Stimulated activated CD4-positive, alpha-beta T cell treated with anti-CD3 and anti-CD28 coated beads, Interleukin-4, amount 100 ng/mL, for 48 hours (primary cell): ENCODE measurements around the gene ELANE.
A peak's percentile ranks its signal among the peaks of the same experiment; 100 is the strongest.
"Not testable (repeated sequence)": the region's sequence is repeated elsewhere in the genome, so short reads cannot be mapped to it uniquely, and the experiment has no call there.

Experiments used
- DNase-seq, 2 donors: peaks; one replicate each; pipeline ENCODE4 v3.0.0-alpha.2; 2020; ENCODE audit warnings: low read depth in 2 of 2

ELANE gene

DNA sequence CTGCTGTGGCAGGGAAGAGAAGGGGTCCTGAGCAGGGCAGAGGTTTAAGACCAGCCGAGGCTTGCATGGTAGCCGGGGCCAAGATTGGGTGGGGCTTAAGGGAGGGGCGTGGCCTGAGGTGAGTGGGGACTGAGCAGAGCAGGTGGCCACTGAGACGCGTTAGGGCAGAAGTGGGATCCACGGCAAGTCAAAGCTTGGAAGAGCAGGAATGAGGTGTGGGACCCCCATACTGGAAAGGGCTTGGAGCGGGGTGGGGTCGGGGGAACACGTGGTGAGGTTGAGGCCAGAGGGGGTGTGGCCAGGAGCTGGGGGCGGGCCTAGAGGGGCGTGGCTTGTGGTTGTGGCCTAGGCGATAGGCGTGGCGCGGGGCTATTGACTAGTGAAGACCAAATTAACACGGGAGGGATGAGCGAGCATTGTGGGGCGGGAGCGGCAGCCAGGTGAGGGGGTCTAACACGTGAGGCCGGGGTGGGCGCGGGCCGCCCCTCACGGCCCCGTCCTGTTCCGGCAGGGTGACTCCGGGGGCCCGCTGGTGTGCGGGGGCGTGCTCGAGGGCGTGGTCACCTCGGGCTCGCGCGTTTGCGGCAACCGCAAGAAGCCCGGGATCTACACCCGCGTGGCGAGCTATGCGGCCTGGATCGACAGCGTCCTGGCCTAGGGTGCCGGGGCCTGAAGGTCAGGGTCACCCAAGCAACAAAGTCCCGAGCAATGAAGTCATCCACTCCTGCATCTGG is 10.6 kb downstream of the ELANE start:
- DNase-seq = peak; percentile 74 to 81

DNA sequence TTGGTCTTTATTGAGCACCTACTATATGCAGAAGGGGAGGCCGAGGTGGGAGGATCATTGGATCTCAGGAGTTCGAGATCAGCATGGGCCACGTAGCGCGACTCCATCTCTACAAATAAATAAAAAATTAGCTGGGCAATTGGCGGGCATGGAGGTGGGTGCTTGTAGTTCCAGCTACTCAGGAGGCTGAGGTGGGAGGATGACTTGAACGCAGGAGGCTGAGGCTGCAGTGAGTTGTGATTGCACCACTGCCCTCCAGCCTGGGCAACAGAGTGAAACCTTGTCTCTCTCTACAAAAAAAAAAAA is 11.2 kb downstream of the ELANE start:
- DNase-seq = no peak

DNA sequence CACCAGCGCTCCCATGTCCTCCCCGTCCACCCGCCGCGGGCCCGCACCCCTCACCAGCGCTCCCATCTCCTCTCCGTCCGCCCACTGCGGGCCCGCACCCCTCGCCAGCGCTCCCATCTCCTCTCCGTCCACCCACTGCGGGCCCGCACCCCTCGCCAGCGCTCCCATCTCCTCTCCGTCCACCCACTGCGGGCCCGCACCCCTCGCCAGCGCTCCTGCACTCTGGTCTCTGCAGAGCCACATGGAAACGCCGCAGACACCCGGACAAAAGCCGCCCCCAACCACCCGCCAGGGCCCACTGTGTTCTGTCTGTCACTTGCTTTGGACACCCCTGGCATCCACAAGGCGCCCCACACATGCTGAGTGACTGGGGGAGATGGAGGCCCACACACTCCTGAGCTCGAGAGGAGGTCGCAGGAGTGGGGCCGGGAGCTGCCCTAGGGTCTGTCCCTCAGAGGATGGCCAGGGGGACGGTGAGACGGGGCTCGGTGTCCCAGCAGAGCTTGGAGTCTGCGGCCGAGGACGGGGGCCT is 14.7 kb downstream of the ELANE start:
- no peak for DNase-seq

DNA sequence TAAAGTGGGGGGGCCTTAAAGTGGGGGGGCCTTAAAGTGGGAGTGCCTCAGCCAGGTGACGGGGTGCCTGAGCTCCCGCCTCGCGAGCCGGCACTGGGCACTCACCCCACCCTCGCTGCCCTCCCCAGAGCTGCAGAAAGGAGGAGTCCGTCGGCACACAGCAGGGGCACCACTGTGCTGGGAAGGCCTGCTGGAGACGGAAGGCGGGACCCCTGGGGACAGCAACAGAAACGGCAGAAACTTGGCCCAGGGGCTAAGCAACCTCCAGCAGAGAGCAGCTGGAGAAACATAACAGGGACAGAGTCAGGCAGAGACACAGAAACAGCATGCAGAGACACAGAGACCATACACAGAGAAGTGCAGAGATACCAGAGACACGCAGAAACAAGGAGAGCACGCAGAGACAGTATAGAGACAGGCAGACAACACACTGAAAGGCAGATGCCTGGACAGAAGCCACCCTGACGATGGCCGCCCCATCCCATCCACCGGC is 15.2 kb downstream of the ELANE start:
- DNase-seq = no peak

DNA sequence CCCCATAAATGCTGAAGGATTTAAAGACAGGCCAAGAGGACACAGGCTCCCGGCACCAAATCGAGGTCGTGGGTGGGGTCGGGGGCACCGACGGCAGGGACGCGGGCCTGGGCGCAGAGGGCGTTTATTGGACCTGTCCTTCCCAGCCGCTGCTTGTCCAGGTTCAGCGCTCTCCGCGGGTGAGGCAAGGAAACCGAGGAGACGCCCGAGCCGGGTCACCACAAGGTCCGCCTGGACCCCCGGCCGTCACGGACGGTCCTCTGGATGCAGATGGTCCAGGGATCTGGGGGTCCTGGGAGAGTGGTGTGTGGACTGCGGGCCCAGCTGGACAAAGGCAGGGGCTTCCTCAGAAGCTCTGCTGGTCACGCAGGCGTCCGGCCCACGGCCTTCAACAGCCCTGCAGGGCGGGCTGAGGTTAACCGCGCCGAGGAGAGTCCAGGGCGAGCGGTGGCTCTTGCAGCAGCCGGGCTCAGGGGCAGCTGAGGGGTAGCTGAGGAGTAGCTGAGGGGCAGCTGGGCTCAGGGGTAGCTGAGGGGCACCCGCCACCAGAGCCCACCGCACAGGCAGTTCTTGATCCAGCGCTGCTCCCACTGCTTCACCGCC is 15.9 kb downstream of the ELANE start:
- no peak for DNase-seq

DNA sequence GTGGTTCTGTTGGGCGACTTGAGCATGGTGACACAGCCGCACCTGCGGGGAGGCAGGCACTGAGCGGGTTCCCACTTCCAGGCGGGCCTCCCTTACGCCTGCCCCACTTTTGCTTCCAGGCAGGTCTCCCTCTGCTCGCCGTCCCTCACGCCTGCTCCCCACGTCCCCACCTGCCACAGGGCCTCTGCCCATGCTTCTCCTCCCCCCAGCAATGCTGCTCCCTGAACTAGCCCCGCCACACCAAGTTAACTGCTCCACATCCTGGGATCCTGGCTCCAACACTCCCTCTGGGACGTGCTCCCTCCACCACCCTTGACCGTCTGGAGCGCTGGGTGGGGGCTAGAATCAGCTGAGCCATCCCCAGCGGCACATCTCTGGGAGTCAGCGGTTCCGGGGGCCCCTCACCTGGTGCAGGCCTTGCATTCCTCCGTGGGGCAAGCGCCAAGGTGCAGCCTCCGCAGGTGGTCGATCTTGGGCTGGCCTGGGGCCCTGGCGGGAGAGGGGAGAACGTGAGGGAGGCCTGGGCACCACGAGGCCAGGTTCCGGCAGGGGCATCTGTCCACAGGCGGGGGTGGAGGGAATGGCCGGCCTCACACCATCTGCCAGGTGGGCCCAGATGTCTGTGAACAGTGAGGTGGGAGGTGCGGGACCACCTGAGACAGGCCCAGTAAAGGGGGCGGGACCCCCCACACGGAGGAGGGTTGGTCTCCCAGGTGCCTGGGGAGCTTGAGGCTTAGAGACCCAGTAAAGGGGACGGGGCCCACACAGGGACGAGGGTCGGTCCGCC is 16.5 kb downstream of the ELANE start:
- no peak for DNase-seq

DNA sequence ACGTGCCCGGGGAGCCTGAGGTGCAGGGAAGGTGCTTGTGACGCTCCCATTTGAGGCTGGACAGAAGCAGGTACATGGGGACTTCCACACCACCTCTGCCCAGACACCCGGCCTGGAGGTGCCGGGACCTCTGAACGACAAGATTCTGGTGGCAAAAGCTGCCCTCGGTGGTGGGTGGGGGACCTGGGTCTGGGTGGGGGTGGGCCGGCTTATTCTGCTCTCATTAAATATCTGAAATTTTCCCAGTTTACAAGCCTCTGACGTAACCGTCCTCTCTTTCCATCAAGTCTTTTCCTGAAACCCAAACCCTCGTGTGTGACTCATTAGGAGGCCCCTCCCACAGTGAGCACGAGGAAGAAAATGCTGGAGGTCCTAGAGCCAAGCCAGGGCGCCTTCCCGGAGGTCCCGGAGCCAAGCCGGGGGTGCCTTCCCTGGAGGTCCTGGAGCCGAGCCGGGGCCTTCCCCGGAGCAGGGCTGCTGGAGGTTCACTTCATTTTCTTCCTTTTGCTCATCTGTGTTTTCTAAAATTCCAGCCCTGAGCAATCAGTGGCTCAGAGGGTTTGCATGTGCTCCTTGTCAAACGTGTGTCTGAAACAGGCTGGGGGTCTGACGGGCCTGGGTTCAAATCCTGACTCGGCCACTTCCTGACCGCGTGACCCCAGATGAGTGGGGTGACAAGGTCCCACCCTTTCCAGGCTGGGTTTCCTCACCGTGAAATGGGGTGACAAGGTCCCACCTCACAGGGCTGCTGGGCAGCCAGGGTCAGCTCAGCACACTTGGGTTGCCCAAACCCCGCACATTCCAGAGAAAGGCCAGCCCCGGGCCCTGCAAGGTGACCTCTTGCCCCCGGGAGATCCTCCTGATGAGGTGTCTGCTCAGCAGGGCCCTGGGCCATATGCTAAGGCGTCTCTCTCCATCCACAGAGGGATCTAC is 17.4 kb downstream of the ELANE start:
- DNase-seq = no peak

DNA sequence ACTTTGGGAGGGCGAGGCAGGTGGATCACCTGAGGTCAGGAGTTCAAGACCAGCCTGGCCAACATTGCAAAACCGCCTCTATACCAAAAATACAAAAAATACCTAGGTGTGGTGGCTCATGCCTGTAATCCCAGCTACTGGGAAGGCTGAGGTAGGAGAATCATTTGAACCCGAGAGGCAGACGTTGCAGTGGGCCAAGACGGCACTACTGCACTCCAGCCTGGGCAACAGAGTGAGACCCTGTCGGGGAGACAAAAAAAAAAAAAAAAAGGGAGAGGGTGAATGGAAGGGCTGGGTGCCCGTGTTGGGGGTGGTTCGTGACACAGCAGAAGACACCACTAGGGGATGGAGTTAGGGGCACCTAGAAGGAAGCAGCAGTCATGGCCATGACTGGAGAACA is 18.2 kb downstream of the ELANE start:
- no peak for DNase-seq

DNA sequence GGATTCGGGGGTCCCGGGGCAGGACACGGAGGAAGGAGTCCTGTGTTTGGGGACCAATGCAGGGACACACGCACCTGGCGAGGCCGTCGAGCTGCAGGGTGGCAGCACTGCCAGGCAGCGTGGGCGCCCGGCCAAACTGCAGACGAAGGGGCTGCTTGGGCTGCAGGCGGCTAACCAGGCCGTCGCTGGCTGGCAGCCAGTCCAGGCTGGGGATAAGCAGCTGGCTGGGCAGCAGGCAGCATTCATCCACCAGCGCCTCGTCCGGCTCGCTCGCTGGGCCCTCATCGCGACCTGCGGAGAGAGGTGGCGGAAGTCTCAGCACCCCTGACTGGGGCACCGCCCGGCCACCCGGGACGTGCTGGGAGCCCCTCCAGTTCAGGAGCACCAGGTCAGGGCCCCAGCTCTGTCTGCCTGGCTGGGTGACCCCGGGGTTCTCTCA is 18.9 kb downstream of the ELANE start:
- no peak for DNase-seq

DNA sequence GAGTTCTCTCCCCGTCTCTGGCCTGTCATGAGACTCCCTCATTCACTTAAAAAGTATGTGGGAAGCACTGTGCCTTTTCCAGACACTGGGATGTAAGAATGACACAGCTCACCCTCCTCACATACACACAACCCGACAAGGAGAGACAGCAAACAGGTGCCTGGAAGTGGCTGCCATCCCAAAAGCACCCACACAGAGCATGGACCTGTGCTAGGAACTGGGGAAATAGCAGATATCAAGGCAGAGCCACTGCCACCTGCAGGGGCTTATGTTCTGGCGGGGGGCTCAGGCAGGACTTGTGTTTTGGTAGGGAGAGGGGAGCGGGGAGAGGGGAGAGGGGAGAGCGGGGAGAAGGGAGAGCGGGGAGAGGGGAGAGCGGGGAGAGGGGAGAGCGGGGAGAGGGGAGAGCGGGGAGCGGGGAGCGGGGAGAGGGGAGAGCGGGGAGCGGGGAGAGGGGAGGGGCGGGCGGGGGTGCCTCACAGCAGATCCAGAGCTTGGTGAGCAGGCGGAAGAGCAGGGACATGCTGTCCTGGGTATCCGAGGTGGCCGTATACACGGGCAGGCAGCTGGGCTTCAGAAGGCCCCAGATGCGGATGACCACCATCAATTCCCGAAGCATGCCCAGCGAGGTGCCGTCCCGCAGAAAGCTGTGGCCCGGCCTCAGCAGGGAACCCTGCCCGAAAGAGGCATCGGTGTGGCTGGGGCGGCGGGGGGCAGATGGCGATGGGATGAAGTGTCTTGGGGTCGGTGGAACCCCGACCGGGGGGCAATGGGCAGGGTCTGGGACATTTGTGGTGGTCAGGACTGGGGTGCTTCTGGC is 19.6 kb downstream of the ELANE start:
- DNase-seq = no peak

DNA sequence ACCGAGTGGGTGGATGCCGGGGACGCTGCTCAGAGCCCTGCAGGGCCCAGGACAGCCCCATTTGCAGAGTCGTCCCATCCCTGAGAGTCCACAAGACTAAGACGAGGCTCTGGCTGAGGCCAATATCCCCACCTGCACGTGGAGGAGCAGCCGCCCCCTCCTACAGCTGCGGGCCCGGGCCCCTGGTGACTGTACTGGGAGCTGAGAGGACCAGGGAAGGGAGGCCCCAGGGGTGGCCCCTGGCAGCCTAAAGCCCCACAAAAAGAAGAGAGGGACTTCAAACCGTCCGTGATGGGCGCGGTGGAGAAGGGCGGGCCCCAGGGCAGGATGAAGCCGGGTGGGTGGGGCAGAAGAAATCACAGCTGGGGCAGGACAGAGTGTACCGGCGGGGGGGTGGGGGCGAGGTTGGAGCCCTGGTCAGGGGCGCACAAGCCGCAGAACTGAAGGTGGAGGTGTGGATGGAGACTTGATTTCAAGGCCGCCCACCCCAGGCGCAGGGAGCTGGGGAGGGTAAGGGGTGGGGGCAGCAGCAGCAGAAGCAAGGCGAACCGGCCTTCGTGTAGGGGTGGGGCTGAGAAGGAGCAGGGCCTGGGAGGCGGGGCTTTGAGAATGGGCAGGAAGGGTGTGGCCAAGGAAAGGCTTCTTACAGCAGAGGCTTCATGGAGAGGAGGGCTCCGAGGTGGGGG is 20.3 kb downstream of the ELANE start:
- peak; percentile 77 to 81 for DNase-seq

DNA sequence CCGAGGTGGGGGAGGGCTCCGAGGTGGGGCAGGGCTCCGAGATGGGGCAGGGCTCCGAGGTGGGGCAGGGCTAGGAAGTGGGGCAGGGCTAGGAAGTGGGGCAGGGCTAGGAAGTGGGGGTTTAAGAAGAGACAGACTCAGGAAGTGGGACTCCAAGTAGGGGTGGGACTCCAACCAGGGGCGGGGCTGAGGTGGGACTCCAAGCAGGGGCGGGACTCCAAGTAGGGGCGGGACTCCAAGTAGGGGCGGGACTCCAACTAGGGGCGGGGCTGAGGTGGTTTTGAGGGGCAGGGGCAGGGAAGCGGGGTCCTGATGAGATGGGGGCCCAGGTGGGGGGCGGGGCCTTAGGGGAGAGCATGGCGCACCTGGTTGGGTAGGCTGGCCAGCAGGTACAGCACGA is 21.0 kb downstream of the ELANE start:
- DNase-seq = peak; percentile 58

DNA sequence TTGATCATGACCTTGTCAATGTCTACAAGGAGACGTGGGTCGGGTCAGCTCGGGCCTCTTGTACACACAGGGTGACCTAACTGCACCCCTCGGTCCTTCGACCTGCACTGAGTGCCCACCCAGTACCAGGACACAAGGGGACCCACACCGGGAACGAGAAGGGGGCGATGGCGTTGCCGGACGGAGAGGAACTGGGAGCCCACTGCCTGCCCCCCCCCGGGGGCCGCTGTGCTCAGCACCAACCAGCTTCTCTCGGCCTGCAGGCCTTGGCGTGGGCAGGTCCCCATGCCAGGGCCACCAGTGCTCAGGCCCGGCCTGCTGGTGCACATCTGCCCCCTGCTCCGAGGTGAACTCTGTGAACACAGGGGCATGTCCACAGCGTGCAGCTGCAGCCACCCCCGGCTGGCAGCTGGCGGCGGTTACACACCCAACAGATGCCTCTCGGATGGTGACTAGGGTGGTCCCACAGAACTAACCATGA is 21.5 kb downstream of the ELANE start:
- DNase-seq = no peak

DNA sequence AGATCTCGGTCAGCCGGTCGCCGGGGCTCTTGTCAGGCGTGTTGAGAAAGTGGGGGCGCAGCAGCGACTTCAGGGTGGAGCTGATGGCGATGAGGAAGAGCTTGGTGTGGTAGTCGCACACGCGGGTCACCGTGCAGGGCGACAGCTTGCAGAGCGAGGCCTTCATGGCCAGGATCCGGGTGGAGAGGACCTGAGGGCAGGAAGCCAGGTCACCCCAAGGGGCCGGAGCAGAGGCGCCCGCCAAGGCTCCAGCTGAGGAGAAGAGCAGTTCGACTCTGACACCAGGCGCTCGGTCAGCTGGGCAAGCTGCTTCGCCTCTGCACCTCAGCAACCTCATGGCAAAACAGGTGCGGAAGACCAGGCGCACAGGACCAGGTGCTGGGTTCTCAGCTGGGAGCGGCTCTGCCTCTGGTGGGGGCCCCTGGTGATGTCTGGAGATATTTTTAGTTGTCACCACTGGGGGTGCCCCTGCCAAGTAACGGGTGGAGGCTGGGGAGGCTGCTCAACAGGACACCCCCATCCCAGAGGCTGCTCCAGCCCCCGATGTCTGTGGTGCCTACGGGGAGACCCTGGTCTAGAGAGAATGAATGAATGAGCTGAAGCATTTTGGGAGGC is 23.3 kb downstream of the ELANE start:
- DNase-seq = no peak

DNA sequence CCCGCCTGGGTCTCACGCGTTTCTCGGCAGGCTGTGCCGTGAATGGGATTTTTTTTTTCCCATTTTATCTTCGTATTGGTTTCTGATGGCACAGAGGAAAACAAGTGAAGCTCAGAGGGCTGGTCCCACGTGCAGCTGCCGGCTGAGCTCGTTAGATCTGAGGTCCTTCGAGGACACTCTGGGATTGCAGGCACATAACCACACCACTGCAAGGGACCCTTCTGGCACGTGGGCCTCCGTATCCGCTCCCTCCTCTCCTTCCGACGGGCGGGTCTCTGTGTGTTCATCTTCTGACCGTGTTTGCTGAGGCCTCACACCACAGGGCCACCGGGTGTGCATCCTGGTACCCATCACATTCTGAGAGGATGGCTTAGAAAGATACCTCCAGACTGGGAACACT is 24.0 kb downstream of the ELANE start:
- DNase-seq = no peak

DNA sequence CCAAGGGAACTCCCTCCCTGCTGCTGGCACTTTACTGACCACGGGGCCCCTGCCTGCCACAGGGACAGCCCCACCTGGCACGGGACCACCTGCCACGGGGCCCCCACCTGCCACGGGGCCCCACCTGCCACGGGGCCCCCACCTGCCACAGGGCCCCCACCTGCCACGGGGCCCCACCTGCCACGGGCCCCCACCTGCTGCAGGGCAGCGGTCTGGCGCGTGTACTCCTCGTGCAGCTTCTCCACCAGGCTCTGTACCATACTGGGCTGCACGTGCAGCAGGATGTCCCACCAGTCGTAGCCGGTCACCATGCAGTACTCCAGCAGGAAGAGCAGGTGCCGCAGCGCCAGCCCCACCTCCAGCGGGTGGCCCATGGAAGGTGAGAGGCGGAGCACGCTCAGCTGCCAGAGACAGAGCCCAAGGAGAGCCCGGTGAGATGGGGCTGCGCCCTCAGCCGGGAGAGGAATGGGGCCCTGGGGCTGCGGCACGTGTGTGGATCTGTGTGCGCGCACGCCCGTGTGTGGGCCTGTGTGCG is 24.7 kb downstream of the ELANE start:
- DNase-seq = no peak

DNA sequence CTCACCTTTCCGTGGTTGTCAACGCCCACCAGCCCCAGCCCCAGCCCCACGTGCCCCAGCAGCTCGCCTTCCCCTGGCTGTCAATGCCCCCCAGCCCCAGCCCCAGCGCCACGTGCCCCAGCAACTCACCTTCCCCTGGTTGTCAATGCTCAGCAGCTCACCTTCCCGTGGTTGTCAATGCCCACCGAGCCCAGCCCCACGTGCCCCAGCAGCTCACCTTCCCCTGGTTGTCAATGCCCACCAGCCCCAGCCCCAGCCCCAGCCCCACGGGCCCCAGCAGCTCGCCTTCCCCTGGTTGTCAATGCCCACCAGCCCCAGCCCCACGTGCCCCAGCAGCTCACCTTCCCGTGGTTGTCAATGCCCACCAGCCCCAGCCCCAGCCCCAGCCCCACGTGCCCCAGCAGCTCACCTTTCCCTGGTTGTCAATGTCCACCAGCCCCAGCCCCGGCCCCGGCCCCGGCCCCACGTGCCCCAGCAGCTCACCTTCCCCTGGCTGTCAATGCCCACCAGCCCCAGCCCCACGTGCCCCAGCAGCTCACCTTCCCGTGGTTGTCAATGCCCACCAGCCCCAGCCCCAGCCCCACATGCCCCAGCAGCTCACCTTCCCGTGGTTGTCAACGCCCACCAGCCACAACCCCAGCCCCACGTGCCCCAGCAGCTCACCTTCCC is 26.0 kb downstream of the ELANE start:
- DNase-seq = not testable (repeated sequence)

DNA sequence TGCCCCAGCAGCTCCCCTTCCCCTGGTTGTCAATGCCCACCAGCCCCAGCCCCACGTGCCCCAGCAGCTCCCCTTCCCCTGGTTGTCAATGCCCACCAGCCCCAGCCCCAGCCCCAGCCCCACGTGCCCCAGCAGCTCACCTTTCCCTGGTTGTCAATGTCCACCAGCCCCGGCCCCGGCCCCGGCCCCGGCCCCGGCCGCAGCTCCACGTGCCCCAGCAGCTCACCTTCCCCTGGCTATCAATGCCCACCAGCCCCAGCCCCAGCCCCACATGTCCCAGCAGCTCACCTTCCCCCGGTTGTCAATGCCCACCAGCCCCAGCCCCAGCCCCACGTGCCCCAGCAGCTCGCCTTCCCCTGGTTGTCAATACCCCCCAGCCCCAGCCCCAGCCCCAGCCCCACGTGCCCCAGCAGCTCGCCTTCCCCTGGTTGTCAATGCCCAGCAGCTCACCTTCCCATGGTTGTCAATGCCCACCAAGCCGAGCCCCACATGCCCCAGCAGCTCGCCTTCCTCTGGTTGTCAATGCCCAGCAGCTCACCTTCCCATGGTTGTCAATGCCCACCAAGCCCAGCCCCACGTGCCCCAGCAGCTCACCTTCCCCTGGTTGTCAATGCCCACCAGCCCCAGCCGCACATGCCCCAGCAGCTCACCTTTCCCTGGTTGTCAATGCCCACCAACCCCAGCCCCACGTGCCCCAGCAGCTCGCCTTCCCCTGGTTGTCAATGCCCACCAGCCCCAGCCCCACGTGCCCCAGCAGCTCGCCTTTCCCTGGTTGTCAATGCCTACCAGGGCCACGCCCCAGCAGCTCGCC is 26.9 kb downstream of the ELANE start:
- DNase-seq = not testable (repeated sequence)
